Hematopoietic multipotent progenitor cell treated with erythropoietin and hydrocortisone succinate and interleukin-3 and kit ligand, for 15 days (in vitro differentiated cells): ENCODE data around the gene NPHP4.

ENCODE experiments used
- DNase-seq: peaks from one replicate; pipeline ENCODE4 v3.0.0-alpha.2; 2015; ENCODE audit warnings: low spot score

The NPHP4 gene

GRCh38 chr1:5950201-5950895, 41.9 kb downstream of the NPHP4 start:
- DNase-seq, result no peak

DNA sequence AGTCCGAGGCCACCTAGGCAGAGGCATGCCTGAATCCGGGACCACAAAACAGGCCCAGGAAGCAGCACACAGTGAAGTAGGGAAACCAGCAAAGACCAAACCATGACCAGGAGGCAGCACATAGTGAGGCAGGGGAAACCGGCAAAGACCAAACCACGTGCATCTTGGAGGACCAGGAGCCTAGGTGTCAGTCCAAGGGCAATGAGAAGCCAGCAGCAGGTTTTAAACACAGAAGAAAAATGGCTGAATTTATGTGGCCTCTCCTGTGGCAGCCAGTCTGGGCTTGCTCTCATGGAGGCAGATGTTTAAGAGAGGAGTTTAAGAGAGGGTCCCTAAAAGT, 42.5 kb downstream of the NPHP4 start:
- no peak for DNase-seq

DNA sequence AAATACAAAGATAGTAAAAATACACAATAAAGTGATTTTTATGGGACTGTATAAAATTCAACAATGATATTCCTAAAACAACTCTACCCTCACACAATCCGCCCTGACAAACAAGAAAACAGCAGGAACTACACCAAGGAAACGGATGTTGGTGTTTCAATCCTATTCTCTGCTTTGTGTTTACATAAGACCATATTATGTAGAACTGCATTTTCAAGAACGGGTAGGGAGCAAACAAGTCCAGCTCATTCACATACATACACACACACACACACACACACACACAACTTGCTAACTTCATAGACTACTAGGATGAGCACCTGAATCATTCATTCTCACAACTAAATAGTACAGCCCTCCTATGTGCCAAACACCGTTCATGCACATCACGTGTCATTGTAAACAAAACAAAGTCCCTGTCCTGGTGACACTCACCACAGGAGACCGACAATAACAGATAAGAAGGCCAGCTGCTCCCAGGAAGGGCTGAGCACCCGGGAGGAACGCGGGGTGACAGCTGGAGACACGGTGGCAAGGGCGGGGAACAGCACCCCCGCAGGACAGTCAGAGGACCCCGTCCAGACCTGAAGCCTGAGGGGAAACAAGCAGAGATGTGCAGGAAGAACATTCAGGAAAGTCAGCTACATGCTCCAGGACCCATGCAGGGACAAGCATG, 43.0 kb downstream of the NPHP4 start:
- no peak for DNase-seq

DNA sequence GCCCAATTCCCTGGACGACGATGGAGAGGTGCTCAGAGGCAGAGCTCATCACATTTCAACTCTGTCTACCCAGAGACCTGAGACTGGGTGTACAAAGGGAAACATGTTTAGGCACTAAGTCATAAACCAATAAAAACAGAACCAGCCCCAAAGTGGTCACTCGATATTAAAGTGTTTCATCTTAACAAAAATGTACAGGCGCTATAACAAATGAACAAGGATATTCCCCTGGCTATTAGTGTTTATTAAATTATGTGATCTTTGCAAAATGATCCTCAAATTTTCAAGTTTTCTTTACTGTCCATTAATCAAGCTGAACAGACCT, 43.6 kb downstream of the NPHP4 start:
- DNase-seq, result no peak

GRCh38 chr1:5947978-5948680, 44.1 kb downstream of the NPHP4 start:
- DNase-seq, result no peak

DNA sequence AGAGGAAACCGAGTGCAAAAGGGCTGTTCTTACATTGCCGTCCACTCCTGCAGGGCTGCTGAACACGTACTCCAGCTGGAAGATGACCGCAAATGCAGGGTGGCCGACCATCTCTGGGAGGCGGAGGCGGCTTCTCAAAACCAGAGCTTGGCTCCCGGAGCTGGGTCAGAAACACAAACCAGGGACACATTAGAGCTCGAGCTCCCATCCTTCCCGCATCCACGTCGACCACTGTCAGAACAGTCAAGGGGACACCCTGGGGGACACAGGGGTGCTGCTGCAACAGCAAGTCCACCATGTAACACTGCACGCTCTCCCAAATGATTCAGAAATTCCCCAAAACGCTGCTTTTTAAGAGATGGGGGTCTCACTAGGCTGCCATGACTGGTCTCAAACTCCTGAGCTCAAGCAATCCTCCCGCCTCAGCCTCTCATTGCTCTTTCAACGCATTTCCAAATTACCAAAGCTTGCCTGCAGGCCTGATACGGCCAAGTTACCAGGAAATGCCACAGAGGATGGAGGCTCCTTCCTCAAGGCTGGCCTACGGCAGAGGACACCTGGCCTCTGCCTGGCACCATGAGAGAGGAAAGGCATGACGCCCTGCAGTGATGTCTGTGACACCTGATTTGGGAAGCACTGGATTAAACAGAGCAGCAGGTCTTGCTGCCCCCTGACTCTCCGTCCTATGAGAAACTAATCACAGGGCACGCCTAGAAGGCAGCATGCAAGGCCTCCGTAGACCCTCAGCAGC, 45.0 kb downstream of the NPHP4 start:
- DNase-seq, result no peak

GRCh38 chr1:5945445-5945844, 46.8 kb downstream of the NPHP4 start:
- DNase-seq, result no peak

GRCh38 chr1:5944843-5945167, 47.4 kb downstream of the NPHP4 start:
- no peak for DNase-seq

- DNase-seq, result no peak
Observed at GRCh38 chr1:5944154-5944842, 47.9 kb downstream of the NPHP4 start.

DNA sequence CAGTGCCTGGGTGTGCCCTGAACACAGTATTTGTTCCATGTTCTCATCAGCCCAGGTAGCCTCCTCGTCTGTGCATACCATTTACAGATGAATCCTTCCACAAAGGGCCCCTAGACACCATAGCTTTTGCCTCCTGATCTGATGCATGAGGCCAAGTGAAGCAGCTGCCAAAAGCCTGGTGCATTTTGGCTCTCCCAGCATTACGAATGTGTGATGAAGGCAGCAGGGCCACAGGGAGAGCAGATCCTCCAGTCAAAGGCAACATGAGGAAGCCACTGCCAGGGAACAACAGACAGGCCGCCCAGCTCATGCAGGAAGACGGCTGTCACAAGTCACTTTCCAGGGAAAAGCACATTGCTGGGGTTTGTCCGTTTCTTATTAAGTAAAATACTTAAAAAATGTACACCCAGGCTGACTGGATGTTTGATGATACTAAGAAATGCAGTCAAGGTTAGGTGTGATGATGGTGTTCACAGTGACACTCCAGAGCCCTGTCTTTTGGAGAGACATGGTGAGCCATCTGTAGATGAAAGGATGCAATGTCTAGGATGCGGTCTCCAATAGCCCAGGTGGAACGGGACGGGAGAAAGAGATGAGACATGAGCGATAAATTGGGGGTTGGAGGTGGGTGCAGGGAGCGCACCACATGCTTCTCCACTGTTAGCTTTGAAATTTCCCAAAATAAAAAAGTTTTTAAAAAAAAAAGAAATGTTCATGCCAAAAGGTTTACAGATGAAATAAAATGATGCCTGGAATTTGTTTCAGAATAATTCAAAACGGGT, 48.7 kb downstream of the NPHP4 start:
- no peak for DNase-seq

DNA sequence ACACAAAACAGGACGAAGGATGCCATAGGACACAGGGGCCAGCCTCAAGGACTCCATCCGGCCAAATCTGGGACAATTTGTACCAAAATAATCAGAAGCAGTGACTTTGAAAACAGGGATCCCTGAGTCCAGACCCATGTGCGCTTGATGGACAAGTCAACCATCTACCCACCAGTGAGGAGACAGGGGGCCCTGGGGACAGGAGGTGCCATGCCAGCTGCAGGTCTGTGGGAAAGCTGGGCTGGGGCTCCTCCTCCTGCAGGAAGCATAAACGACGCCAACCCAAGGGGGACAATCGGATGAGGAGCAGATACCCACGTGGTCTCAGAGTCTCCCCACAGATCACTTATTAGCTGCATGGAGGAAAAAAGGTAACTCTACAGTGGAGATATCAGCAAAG, 50.6 kb downstream of the NPHP4 start:
- no peak for DNase-seq

DNA sequence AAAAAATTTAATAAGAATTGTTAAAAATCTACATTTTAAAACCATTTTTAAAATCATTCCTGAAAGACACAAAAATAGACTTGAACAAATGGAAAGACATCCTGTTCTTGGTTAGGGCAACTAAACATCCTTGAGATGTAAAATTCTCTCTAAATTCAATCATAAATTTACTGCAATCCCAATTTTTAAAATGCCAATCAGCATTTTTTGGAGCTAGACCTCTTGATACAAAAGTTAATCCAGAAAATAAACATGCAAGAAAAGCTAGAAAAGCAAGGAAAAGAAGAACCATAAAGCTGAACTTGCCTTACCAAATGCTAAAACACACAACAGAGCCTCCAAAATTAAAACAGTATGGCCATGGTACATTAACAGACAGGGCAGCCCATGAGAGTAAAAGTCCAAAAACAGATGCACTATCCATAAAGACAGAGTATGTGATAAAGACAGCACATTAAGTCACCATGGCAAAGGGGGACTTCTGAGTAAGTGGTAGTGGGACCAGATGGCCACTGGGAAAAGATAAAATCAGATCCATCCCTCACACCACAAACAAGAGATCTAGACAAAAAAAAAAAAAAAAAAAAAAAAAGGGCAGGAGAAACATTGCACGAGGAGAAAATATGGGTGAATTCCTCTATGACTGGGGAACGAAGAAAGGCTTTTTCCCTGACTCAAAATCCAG, 51.4 kb downstream of the NPHP4 start:
- DNase-seq, result no peak

DNA sequence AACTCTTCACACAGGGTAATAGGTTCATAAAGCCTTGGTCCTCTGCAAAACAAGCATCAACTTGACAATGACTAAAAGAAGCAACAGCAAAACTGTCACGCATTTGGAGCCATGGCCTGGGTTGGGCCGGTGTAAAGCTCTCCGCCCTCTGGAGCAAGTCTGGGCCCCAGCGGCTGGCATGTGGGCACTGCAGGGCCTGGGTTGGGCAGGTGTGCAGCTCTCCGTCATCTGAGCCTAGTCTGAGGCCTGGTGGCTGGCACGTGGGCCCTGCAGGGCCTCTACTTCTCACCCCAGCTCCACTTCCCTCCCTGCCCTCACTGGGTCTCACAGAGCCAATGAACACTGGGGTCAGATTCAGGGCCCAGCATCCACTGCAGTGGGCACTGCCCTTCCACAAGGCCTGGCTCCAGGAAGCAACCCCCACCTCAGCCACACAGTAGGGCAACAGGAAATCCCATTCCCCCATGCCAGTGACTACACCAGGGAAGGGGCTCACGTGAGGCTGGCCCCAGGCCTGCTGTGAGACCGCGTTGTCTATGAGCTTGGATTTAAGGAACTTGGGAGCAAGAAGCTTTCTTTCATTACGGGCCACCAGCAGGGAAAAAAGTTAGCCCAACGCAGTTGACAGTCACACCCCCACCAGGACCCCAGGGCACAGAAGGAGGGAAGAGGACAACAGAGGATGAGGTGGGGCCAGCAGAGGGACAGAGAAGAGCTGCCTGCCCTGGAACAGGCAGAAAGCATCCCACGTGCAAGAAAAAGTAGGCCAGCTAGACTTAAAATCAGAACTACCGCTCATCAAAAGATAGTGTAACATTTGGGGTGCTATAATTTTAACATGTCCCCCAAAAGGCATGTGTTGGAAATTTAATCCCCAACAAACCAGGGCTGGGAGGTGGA, 52.7 kb downstream of the NPHP4 start:
- no peak for DNase-seq

GRCh38 chr1:5938101-5938646, 54.1 kb downstream of the NPHP4 start:
- no peak for DNase-seq

- DNase-seq, result no peak
Observed at GRCh38 chr1:5937373-5937857, 54.8 kb downstream of the NPHP4 start.

- DNase-seq, result no peak
Observed at GRCh38 chr1:5936621-5937372, 55.4 kb downstream of the NPHP4 start.

GRCh38 chr1:5936126-5936525, 56.1 kb downstream of the NPHP4 start:
- no peak for DNase-seq

- DNase-seq, result no peak
Observed at GRCh38 chr1:5935026-5935425, 57.2 kb downstream of the NPHP4 start.
